Epithelial cell of proximal tubule (primary cell): ENCODE results near the gene DTX3. TPM values are rescaled to one million over a fixed set of nuclear protein-coding genes. Genes with fewer than 3 reads are reported as not detected.
A peak's percentile ranks its signal among the peaks of the same experiment; 100 is the strongest.
"Not testable (repeated sequence)": the region's sequence is repeated elsewhere in the genome, so short reads cannot be mapped to it uniquely, and the experiment has no call there.

ENCODE experiments used
- DNase-seq: peaks from one replicate; pipeline ENCODE4 v3.0.0-alpha.2; 2011; ENCODE audit warnings: low read depth
- H3K4me3 ChIP-seq: 2 replicates; pipeline ENCODE4 v1.5.1; 2011; ENCODE audit warnings: low read depth, mild to moderate bottlenecking, low read length
- total RNA-seq: library from RNA; depleted of rRNA; stranded (reverse); fragments of >200 nt; gene quantifications from 2 replicates; pipeline ENCODE4 v1.2.3, GENCODE V29; 2015
- TF ChIP-seq, protein P1 (sequence below): conservative IDR thresholded peaks from 2 replicates; pipeline ENCODE4 v1.5.1; 2012; ENCODE audit warnings: low read depth, mild to moderate bottlenecking, low read length

DTX3 gene
- total RNA-seq, 1 donor from 2014 or later: 8.1 TPM

DNA sequence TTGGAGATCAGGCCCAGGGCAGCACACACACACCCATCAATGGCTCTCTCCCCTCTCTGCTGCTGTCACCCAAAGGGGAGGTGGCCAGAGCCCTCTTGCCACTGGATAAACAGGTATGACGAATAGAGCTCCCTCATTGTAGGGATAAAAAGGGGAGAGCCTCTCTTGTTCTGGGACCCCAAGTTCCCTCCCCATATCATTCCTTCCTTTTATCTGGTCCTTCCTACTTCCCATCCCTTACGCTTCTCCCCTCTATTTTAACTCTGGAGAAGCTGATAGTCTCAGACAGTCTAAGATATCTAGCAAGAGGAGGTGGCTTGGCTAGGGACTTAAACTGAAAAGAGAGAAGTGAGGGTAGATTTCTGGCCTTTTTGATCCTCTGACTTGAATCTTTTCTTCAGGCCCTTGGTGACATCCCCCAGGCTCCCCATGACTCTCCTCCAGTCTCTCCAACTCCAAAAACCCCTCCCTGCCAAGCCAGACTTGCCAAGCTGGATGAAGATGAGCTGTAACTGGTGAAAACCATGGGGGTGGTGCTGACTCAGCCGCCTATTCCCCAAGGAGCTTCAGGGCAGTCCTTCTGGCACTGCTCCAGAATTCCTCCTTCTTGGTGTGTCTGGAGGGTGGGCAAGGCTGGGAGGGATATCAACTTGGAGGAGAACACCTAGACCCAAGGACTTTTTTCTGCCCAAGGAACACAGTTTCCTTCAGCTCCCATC, 11.9 kb downstream of the DTX3 start:
- DNase-seq: no peak
- no peak overlapping the region for H3K4me3 ChIP-seq
- TF ChIP-seq, protein P1, sequence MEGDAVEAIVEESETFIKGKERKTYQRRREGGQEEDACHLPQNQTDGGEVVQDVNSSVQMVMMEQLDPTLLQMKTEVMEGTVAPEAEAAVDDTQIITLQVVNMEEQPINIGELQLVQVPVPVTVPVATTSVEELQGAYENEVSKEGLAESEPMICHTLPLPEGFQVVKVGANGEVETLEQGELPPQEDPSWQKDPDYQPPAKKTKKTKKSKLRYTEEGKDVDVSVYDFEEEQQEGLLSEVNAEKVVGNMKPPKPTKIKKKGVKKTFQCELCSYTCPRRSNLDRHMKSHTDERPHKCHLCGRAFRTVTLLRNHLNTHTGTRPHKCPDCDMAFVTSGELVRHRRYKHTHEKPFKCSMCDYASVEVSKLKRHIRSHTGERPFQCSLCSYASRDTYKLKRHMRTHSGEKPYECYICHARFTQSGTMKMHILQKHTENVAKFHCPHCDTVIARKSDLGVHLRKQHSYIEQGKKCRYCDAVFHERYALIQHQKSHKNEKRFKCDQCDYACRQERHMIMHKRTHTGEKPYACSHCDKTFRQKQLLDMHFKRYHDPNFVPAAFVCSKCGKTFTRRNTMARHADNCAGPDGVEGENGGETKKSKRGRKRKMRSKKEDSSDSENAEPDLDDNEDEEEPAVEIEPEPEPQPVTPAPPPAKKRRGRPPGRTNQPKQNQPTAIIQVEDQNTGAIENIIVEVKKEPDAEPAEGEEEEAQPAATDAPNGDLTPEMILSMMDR: no peak

- H3K4me3 ChIP-seq: no peak overlapping the region
- TF ChIP-seq, protein P1: no peak
- DNase-seq: no peak
These were observed 13.3 kb downstream of the DTX3 start for GRCh38 chr12:57617942-57618341.

DNA sequence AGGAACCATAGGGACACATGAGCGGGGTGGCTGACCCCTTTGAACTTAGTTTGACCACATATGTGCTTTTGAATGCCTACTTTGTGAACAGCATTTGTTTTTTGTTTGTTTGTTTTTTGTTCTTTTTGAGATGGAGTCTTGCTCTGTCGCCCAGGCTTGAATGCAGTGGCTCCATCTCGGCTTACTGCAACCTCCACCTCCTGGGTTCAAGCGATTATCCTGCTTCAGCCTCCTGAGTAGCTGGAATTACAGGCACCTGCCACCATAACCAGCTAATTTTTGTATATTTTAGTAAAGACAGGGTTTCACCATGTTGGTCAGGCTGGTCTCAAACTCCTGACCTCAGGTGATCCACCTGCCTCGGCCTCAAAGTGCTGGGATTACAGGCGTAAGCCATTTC, 13.8 kb downstream of the DTX3 start:
- not testable (repeated sequence) for DNase-seq, H3K4me3 ChIP-seq

- DNase-seq: no peak
- TF ChIP-seq, protein P1: no peak
- no peak overlapping the region for H3K4me3 ChIP-seq
These were observed 14.4 kb downstream of the DTX3 start for GRCh38 chr12:57618966-57619433.

DNA sequence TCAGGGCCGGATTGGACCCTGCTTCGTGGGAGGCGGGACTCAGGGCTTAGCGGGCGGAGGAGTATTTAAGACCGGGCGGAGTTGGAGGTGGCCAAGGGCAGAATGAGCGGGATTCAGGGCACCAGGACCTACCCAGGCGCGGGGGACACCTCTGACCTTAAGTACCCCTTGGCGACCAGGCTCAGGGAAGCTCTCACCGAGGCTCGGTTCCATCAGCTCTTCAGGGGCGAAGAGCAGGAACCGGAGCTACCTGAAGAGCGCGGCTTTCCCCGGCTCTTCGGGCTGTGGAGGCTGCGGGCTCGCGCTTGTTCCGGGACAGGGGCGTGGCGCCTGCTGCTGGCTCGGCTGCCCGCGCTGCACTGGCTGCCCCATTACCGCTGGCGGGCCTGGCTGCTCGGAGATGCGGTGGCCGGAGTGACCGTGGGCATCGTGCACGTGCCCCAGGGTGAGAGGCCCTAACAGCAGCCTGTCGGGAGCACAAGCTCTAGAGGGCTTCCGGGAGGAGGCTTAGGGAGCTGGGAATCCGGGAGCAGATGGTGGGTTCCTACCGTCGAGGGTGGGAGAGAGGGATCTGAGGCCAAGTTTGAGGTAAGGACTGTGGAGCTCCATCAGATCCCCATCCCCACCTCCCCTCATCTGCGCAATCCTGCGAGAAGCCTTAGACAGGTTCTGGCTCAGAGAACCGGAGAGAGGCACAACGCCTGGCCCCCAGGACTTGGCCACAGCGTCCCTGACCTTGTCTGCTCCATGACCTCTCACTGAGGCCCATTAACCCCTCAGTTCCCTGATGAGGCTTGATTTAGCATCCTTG, 15.0 kb downstream of the DTX3 start:
- no peak overlapping the region for H3K4me3 ChIP-seq
- DNase-seq: no peak

GRCh38 chr12:57620245-57620935, 15.8 kb downstream of the DTX3 start:
- H3K4me3 ChIP-seq: no peak overlapping the region
- TF ChIP-seq, protein P1: no peak

More for the DNA sequence above, 15.0 kb downstream of the DTX3 start:
- TF ChIP-seq, protein P1: no peak

DNA sequence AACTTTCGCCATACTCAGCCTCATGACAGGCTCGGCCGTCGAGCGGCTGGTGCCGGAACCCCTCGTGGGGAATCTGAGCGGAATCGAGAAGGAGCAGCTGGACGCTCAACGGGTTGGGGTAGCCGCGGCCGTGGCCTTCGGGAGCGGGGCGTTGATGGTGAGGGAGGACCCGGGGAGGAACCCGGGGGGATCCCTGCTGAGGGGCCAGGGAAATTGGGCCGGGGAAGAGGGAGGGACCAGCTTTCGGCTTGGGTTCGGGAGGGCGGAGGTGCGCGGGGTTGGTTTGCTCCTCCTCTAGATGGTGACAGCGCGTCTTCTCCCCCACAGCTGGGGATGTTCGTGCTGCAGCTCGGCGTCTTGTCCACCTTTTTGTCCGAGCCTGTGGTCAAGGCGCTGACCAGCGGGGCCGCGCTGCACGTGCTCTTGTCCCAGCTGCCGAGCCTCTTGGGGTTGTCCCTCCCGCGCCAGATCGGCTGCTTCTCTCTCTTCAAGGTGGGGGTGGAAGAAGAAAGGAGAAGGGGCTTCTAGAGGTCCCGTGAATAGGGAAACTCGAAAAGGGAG, 16.4 kb downstream of the DTX3 start:
- no peak for DNase-seq
- TF ChIP-seq, protein P1: no peak
- H3K4me3 ChIP-seq: peak overlapping the region; percentile 41

More at GRCh38 chr12:57620245-57620935, 15.8 kb downstream of the DTX3 start:
- no peak for DNase-seq
